H1 (cell line): ENCODE results near the gene LEMD1. TPM values are rescaled to one million over a fixed set of nuclear protein-coding genes. Genes with fewer than 3 reads are reported as not detected.
A peak's percentile ranks its signal among the peaks of the same experiment; 100 is the strongest.

Experiments
- CTCF ChIA-PET: fragments of 300-600 bp; sonication (Branson Sonifier 250); formaldehyde crosslinking; loops from one replicate; lab custom pipeline; 2021; ENCODE audit not compliant: partially characterized antibody; lab: Charles Lee
- POLR2A ChIA-PET: fragments of 300-600 bp; sonication (Branson Sonifier 250); formaldehyde crosslinking; loops from one replicate; lab custom pipeline; 2021; ENCODE audit warnings: inconsistent platforms; ENCODE audit not compliant: partially characterized antibody; lab: Charles Lee
- DNase-seq, 2 experiments: peaks; one replicate each; pipeline versions ENCODE4 v3.0.0 to v3.0.0-alpha.2; 2010 to 2022; ENCODE audit warnings: low spot score in 2 of 2, low read depth in 1 of 2, mixed read lengths in 1 of 2
- FAIRE-seq: peaks from 2 replicates; lab custom pipeline; 2011; peaks lifted over from hg19 to GRCh38; lab: Jason Lieb, UNC
- H2AFZ ChIP-seq: 2 replicates; pipeline ENCODE4 v1.8.1; 2012; ENCODE audit warnings: low read length, inconsistent platforms
- H2AK5ac ChIP-seq: 2 replicates; pipeline ENCODE4 v1.6.1; 2013; ENCODE audit warnings: low read depth, low read length
- H2BK120ac ChIP-seq: replicated peaks from 2 replicates; pipeline ENCODE3; 2013; ENCODE audit warnings: low read depth, low read length, inconsistent platforms
- H2BK12ac ChIP-seq: 2 replicates; pipeline ENCODE4 v1.6.1; 2013; ENCODE audit warnings: low read depth, low read length
- H2BK15ac ChIP-seq: 2 replicates; pipeline ENCODE4 v1.6.1; 2013; ENCODE audit warnings: low read length
- H2BK20ac ChIP-seq: 2 replicates; pipeline ENCODE4 v1.6.1; 2013; ENCODE audit warnings: low read length
- H2BK5ac ChIP-seq: 2 replicates; pipeline ENCODE4 v1.6.1; 2013; ENCODE audit warnings: low read depth, low read length
- H3K14ac ChIP-seq: 2 replicates; pipeline ENCODE4 v1.6.1; 2013; ENCODE audit warnings: inconsistent platforms; ENCODE audit not compliant: insufficient read length
- H3K18ac ChIP-seq: 2 replicates; pipeline ENCODE4 v1.6.1; 2013; ENCODE audit warnings: low read length; ENCODE audit errors: extremely low read depth
- H3K23ac ChIP-seq: 2 replicates; pipeline ENCODE4 v1.6.1; 2013; ENCODE audit warnings: inconsistent platforms; ENCODE audit not compliant: insufficient read length
- H3K23me2 ChIP-seq: 2 replicates; pipeline ENCODE4 v1.6.1; 2013; ENCODE audit warnings: low read depth, low read length
- H3K27ac ChIP-seq: 2 replicates; pipeline ENCODE4 v1.6.1; 2011; ENCODE audit warnings: low read depth, low read length, inconsistent platforms
- H3K27me3 ChIP-seq, 4 experiments: replicated peaks in 1 of 4; 1 replicate in 1 of 4; 2 replicates in 3 of 4; pipeline versions ENCODE4 v1.6.1 to v1.8.1; 2011 to 2013; ENCODE audit warnings: low read length in 3 of 4, mild to moderate bottlenecking in 3 of 4, inconsistent platforms in 2 of 4, mixed read lengths in 2 of 4, moderate library complexity in 1 of 4; ENCODE audit not compliant: control insufficient read depth in 3 of 4, insufficient read depth in 3 of 4; ENCODE audit errors: extremely low read depth in 1 of 4
- H3K36me3 ChIP-seq, 4 experiments: 2 replicates each; pipeline versions ENCODE4 v1.6.1 to v1.8.1; 2011 to 2013; ENCODE audit warnings: mild to moderate bottlenecking in 4 of 4, low read length in 3 of 4, moderate library complexity in 2 of 4, control low read depth in 1 of 4, inconsistent platforms in 1 of 4; ENCODE audit not compliant: insufficient read depth in 4 of 4, control insufficient read depth in 2 of 4
- H3K4ac ChIP-seq: replicated peaks from 2 replicates; pipeline ENCODE3; 2013; ENCODE audit warnings: low read length, low read depth, mixed read lengths, inconsistent platforms; ENCODE audit not compliant: insufficient read length
- H3K4me1 ChIP-seq, 4 experiments: replicated peaks in 1 of 4; 1 replicate in 1 of 4; 2 replicates in 3 of 4; pipeline versions ENCODE4 v1.6.1 to v1.8.1; 2011 to 2013; ENCODE audit warnings: low read length in 3 of 4, inconsistent platforms in 2 of 4, mixed read lengths in 1 of 4; ENCODE audit not compliant: insufficient read depth in 4 of 4, control insufficient read depth in 3 of 4
- H3K4me2 ChIP-seq, 2 experiments: 2 replicates each; pipeline versions ENCODE4 v1.6.1 to v1.8.1; 2011 to 2013; ENCODE audit warnings: low read depth in 2 of 2, low read length in 2 of 2, control low read depth in 1 of 2, inconsistent platforms in 1 of 2, mild to moderate bottlenecking in 1 of 2; ENCODE audit not compliant: insufficient read depth in 1 of 2
- H3K4me3 ChIP-seq, 4 experiments: fragments of 200-600, 300-600 bp in 1 of 4; sonication (generic), shearing (Covaris generic), sonication (Bioruptor Twin) in 1 of 4; 2 replicates each; pipeline versions ENCODE4 v1.5.1 to v1.8.1; 2011 to 2016; ENCODE audit warnings: low read length in 4 of 4, low read depth in 3 of 4, control low read depth in 2 of 4, inconsistent platforms in 2 of 4, mild to moderate bottlenecking in 2 of 4, mixed read lengths in 1 of 4, moderate library complexity in 1 of 4; ENCODE audit not compliant: insufficient read depth in 2 of 4; ENCODE audit errors: extremely low read depth in 1 of 4
- H3K56ac ChIP-seq: replicated peaks from 2 replicates; pipeline ENCODE3; 2013; ENCODE audit warnings: low read depth, mild to moderate bottlenecking, mixed read lengths, low read length, inconsistent platforms; ENCODE audit not compliant: insufficient read length
- H3K79me1 ChIP-seq: 2 replicates; pipeline ENCODE4 v1.6.1; 2013; ENCODE audit warnings: low read depth, low read length, control low read depth
- H3K79me2 ChIP-seq, 2 experiments: 2 replicates each; pipeline versions ENCODE4 v1.6.1 to v1.8.1; 2012 to 2013; ENCODE audit warnings: low read length in 2 of 2, mild to moderate bottlenecking in 2 of 2, inconsistent platforms in 1 of 2; ENCODE audit not compliant: insufficient read depth in 2 of 2, control insufficient read depth in 1 of 2
- H3K9ac ChIP-seq, 4 experiments: replicated peaks in 1 of 4; 1 replicate in 1 of 4; 2 replicates in 3 of 4; pipeline versions ENCODE4 v1.6.1 to v1.8.1; 2011 to 2013; ENCODE audit warnings: low read depth in 3 of 4, low read length in 3 of 4, control low read depth in 2 of 4, mild to moderate bottlenecking in 2 of 4, moderate library complexity in 2 of 4, inconsistent platforms in 1 of 4; ENCODE audit errors: extremely low read depth in 1 of 4
- H3K9me3 ChIP-seq, 2 experiments: 2 replicates each; pipeline versions ENCODE4 v1.6.1 to v1.8.1; 2012 to 2013; ENCODE audit warnings: mild to moderate bottlenecking in 2 of 2, moderate library complexity in 2 of 2, control low read depth in 1 of 2, inconsistent platforms in 1 of 2, low read depth in 1 of 2, low read length in 1 of 2, mixed read lengths in 1 of 2; ENCODE audit not compliant: insufficient read depth in 2 of 2
- H4K20me1 ChIP-seq, 2 experiments: replicated peaks in 1 of 2; 2 replicates each; pipeline versions ENCODE3 to v1.8.1; 2011 to 2013; ENCODE audit warnings: inconsistent platforms in 2 of 2, low read length in 2 of 2, mild to moderate bottlenecking in 1 of 2; ENCODE audit not compliant: insufficient read depth in 2 of 2, control insufficient read depth in 1 of 2
- H4K5ac ChIP-seq: 2 replicates; pipeline ENCODE4 v1.6.1; 2013; ENCODE audit warnings: low read length, low read depth, mixed read lengths, inconsistent platforms; ENCODE audit not compliant: insufficient read length
- H4K8ac ChIP-seq: 2 replicates; pipeline ENCODE4 v1.8.0; 2013; ENCODE audit warnings: mild to moderate bottlenecking, moderate library complexity, low read length, inconsistent platforms; ENCODE audit not compliant: insufficient read depth; ENCODE audit errors: extremely low read depth
- H4K91ac ChIP-seq: replicated peaks from 2 replicates; pipeline ENCODE3; 2013; ENCODE audit warnings: low read length, mixed read lengths, inconsistent platforms; ENCODE audit not compliant: insufficient read length
- KDM1A ChIP-seq: fragments of 200-600, 300-600 bp; sonication (generic); IDR thresholded peaks from 2 replicates; pipeline ENCODE4 v1.7.1; 2016; ENCODE audit warnings: mild to moderate bottlenecking, low read length, borderline replicate concordance
- POLR2AphosphoS5 ChIP-seq: IDR thresholded peaks from 2 replicates; pipeline ENCODE4 v1.6.1; 2011; ENCODE audit warnings: low read depth, low read length
- whole genome bisulfite sequencing, 2 experiments: shearing (Covaris generic) in 1 of 2; methylation state at CpG; one replicate each; pipeline versions ENCODE4 v1.1.6 to v1.1.7; 2013 to 2015; ENCODE audit warnings: low lambda C conversion rate in 2 of 2, mixed read lengths in 2 of 2, inconsistent platforms in 1 of 2, low coverage in 1 of 2, missing lambda C conversion rate in 1 of 2; ENCODE audit not compliant: insufficient replicate concordance in 2 of 2, insufficient coverage in 1 of 2, insufficient read length in 1 of 2; ENCODE audit errors: extremely low coverage in 1 of 2, missing lambda C conversion rate in 1 of 2; 5-methylcytosine and 5-hydroxymethylcytosine counted together
- polyA plus RNA-seq, 7 experiments: library from polyadenylated mRNA; depleted of rRNA in 3 of 7; stranded (reverse) in 5 of 7; unstranded in 2 of 7; fragments of >200 nt in 5 of 7; fragments of 200-250 nt in 2 of 7; gene quantifications; 1 replicate in 5 of 7; 2 replicates in 1 of 7; 4 replicates in 1 of 7; pipeline versions ENCODE4 v1.2.1 to v1.2.3, GENCODE V29; 2011 to 2013; ENCODE audit warnings: missing spikeins in 2 of 7, mixed read lengths in 2 of 7
- total RNA-seq: library from RNA; stranded (reverse); fragmentation: NEBNext Ultra II Directional; extraction: Animal tissue kit (Norgen Biotek cat#: 25700); gene quantifications from 2 replicates; pipeline ENCODE4 v1.2.1, GENCODE V29; 2021

The LEMD1 gene
- total and polyA plus RNA-seq, 2 of the 8 experiments (the other 6 are each of a cell fraction or from before 2014, with no cell fraction given): 10.0 to 10.5 TPM

GRCh38 chr1:205436776-205437410 is 15.0 kb upstream of the LEMD1 start:
- Histone ChIP-seq H3K56ac (no peak overlapping the region), H3K27me3 (peaks cover 0 to 15% (median 7%) of the 10 kb centered on the region in 4 experiments; a peak in 4 of 7 replicates), H2AFZ (no peak overlapping the region), H2BK120ac (no peak overlapping the region), H2BK12ac (peak overlapping the region; percentile 27; the same call in 1 of the 2 replicates), H3K4me1 (peaks cover 20 to 35% (median 27%) of the 10 kb centered on the region in 4 experiments), H2BK15ac (peak overlapping the region; percentile 18; the same call in 1 of the 2 replicates), H3K4me2 (no peak overlapping the region), H4K8ac (no peak overlapping the region), H3K4ac (no peak overlapping the region), H3K27ac (no peak overlapping the region), H3K79me2 (no peaks in the 10 kb centered on the region), H3K14ac (no peak overlapping the region), H3K23me2 (no peaks in the 10 kb centered on the region), H3K4me3 (no peak overlapping the region), H2AK5ac (no peak overlapping the region; the same call in 1 of the 2 replicates), H2BK5ac (no peak overlapping the region), H3K36me3 (no peaks in the 10 kb centered on the region), H4K20me1 (peaks cover 0 to 2% of the 10 kb centered on the region in 2 experiments), H3K9ac (no peak overlapping the region), H3K9me3 (no peaks in the 10 kb centered on the region), H3K23ac (no peak overlapping the region), H2BK20ac (no peak overlapping the region), H3K79me1 (no peaks in the 10 kb centered on the region; the same call in 1 of the 2 replicates), H4K91ac (no peak overlapping the region), H4K5ac (no peak overlapping the region), H3K18ac (no peak overlapping the region; the same call in 1 of the 2 replicates)
- ChIA-PET CTCF (interaction anchor here (0.6 to 30.2 kb wide), 8 partner anchors 11 to 87 kb away, joined by 3 to 767 read pairs (median 102); partner anchors contain the start of genes BLACAT1, CDK18 and LEMD1), POLR2A (interaction anchor here (1.7 to 3.0 kb wide), 3 partner anchors 7 to 12 kb away, joined by 5 to 24 read pairs (median 19); no protein-coding TSS in a partner anchor)
- FAIRE-seq (no peak), DNase-seq (no peak)
- no peak for TF ChIP-seq KDM1A
- TF ChIP-seq POLR2AphosphoS5: 0 out of 2 replicates have a peak, but pooled peaks have one; percentile 17
- WGBS, 2 experiments: 89% methylated on average over 5 of the region's 5 CpGs; no CpG with 5 or more reads in 1 of the 2 experiments
